Caco-2 (cell line): ENCODE data around the gene PITPNM3. TPM values are rescaled to one million over a fixed set of nuclear protein-coding genes. Genes with fewer than 3 reads are reported as not detected.

Experiments
- BruUV-seq: library from RNA; stranded (reverse); fragments of 400-500 nt; replicated peaks from 2 replicates; lab custom pipeline; 2021; lab: Mats Ljungman, UMichigan
- CTCF ChIA-PET: fragments of 300-600 bp; sonication (Branson Sonifier 250); formaldehyde crosslinking; loops from one replicate; lab custom pipeline; 2022; ENCODE audit warnings: antibody characterized with exemption; lab: Charles Lee
- POLR2A ChIA-PET: fragments of 300-600 bp; sonication (Branson Sonifier 250); formaldehyde crosslinking; loops from one replicate; lab custom pipeline; 2022; ENCODE audit warnings: antibody characterized with exemption; lab: Charles Lee
- DNase-seq, 2 experiments: peaks; one replicate each; pipeline versions ENCODE4 v3.0.0 to v3.0.0-alpha.2; 2020 to 2022
- H3K27me3 ChIP-seq: replicated peaks from 2 replicates; pipeline ENCODE4 v1.6.0; 2011; ENCODE audit warnings: low read length; ENCODE audit not compliant: control insufficient read depth, insufficient read depth
- H3K36me3 ChIP-seq: 2 replicates; pipeline ENCODE4 v1.5.1; 2011; ENCODE audit warnings: low read length; ENCODE audit not compliant: control insufficient read depth, insufficient read depth
- H3K4me1 ChIP-seq: fragments of 250-450 bp; sonication (Bioruptor Pico); 2 replicates; pipeline ENCODE4 v1.5.1; 2020; ENCODE audit warnings: mild to moderate bottlenecking
- H3K4me3 ChIP-seq: 2 replicates; pipeline ENCODE4 v1.5.1; 2011; ENCODE audit warnings: low read depth, mild to moderate bottlenecking, control low read depth, low read length
- H3K9me3 ChIP-seq: fragments of 250-450 bp; sonication (Bioruptor Pico); 2 replicates; pipeline ENCODE4 v1.5.1; 2020; ENCODE audit warnings: mild to moderate bottlenecking, moderate library complexity
- H3K27ac Mint-ChIP-seq: one replicate; pipeline ENCODE4 v1.8.0; 2022; ENCODE audit warnings: mixed read lengths; ENCODE audit not compliant: unreplicated experiment
- H3K27me3 Mint-ChIP-seq: one replicate; pipeline ENCODE4 v1.8.0; 2022; ENCODE audit warnings: mixed read lengths; ENCODE audit not compliant: insufficient read depth, unreplicated experiment
- H3K36me3 Mint-ChIP-seq: one replicate; pipeline ENCODE4 v1.8.0; 2022; ENCODE audit warnings: mild to moderate bottlenecking, mixed read lengths; ENCODE audit not compliant: insufficient read depth, unreplicated experiment
- H3K4me1 Mint-ChIP-seq: one replicate; pipeline ENCODE4 v1.8.0; 2022; ENCODE audit warnings: low read depth, mixed read lengths; ENCODE audit not compliant: unreplicated experiment
- H3K4me3 Mint-ChIP-seq: one replicate; pipeline ENCODE4 v1.8.0; 2022; ENCODE audit warnings: mild to moderate bottlenecking, moderate library complexity, mixed read lengths; ENCODE audit not compliant: unreplicated experiment
- H3K9me3 Mint-ChIP-seq: one replicate; pipeline ENCODE4 v1.8.0; 2022; ENCODE audit warnings: mixed read lengths; ENCODE audit not compliant: unreplicated experiment
- CTCF ChIP-seq, 2 experiments: fragments of 200-600 bp in 1 of 2; IDR thresholded peaks; 1 replicate in 1 of 2; 2 replicates in 1 of 2; pipeline versions ENCODE4 v1.5.1 to v1.8.0; 2011 to 2022; ENCODE audit warnings: antibody characterized with exemption in 1 of 2, control low read depth in 1 of 2, inconsistent platforms in 1 of 2, low read depth in 1 of 2, low read length in 1 of 2, mild to moderate bottlenecking in 1 of 2, moderate library complexity in 1 of 2; ENCODE audit not compliant: insufficient read depth in 1 of 2, severe bottlenecking in 1 of 2, unreplicated experiment in 1 of 2
- intact Hi-C: fragments of 100-400 bp; cut with micrococcal nuclease; formaldehyde crosslinking; loops from one replicate; pipeline ENCODE4 v1.10.0; 2022; ENCODE audit not compliant: unreplicated experiment
- total RNA-seq: library from RNA; stranded (reverse); gene quantifications from 2 replicates; pipeline ENCODE4 v1.2.3, GENCODE V29; 2022

The PITPNM3 gene
- total RNA-seq, 1 experiment from 2014 or later = 0.50 TPM

GRCh38 chr17:6474906-6475305 is 81.4 kb downstream of the PITPNM3 start:
- Mint-ChIP-seq H3K9me3 (no peaks in the 10 kb centered on the region), H3K4me3 (no peak overlapping the region), H3K27me3 (no peaks in the 10 kb centered on the region), H3K27ac (no peak overlapping the region), H3K4me1 (peaks cover 6% of the 10 kb centered on the region), H3K36me3 (no peaks in the 10 kb centered on the region)
- no peak for DNase-seq
- ChIA-PET POLR2A (interaction anchor here (0.5 kb wide), 1 partner anchor 176 kb away, joined by 5 read pairs; no protein-coding TSS in a partner anchor), CTCF (no interaction called here)
- BruUV-seq = no TSS peak
- no peak overlapping the region for H3K4me3 ChIP-seq
- no peaks in the 10 kb centered on the region for H3K9me3 ChIP-seq
- no peaks in the 10 kb centered on the region for H3K27me3 ChIP-seq
- no peaks in the 10 kb centered on the region for H3K36me3 ChIP-seq
- TF ChIP-seq CTCF (IDR thresholded peaks at IDR 0.05; ENCODE audit: insufficient read depth in 1 of 2, low read depth in 1 of 2, low read length in 1 of 2, severe bottlenecking in 1 of 2, unreplicated experiment in 1 of 2) = no peak
- H3K4me1 ChIP-seq = no peaks in the 10 kb centered on the region
- intact Hi-C loops = loop anchor here (5.0 to 10.0 kb wide), 2 partner anchors 90 to 167 kb away; partner anchors contain the start of genes KIAA0753 and TXNDC17

GRCh38 chr17:6474376-6474775 is 82.0 kb downstream of the PITPNM3 start:
- Mint-ChIP-seq H3K36me3 (no peaks in the 10 kb centered on the region), H3K4me3 (no peak overlapping the region), H3K27me3 (no peaks in the 10 kb centered on the region), H3K9me3 (no peaks in the 10 kb centered on the region), H3K27ac (no peak overlapping the region), H3K4me1 (peaks cover 6% of the 10 kb centered on the region)
- Histone ChIP-seq H3K9me3 (no peaks in the 10 kb centered on the region), H3K4me3 (no peak overlapping the region), H3K27me3 (no peaks in the 10 kb centered on the region), H3K36me3 (no peaks in the 10 kb centered on the region), H3K4me1 (no peaks in the 10 kb centered on the region)
- TF ChIP-seq CTCF (IDR thresholded peaks at IDR 0.05; ENCODE audit: insufficient read depth in 1 of 2, low read depth in 1 of 2, low read length in 1 of 2, severe bottlenecking in 1 of 2, unreplicated experiment in 1 of 2) = no peak
- ChIA-PET POLR2A (no interaction called here), CTCF (no interaction called here)
- intact Hi-C loops = loop anchor here (5.0 to 10.0 kb wide), 2 partner anchors 90 to 168 kb away; partner anchors contain the start of genes KIAA0753 and TXNDC17
- no TSS peak for BruUV-seq
- no peak for DNase-seq

GRCh38 chr17:6473128-6473767 is 83.1 kb downstream of the PITPNM3 start:
- Histone ChIP-seq H3K27me3 (no peaks in the 10 kb centered on the region), H3K36me3 (no peaks in the 10 kb centered on the region), H3K4me3 (no peak overlapping the region), H3K9me3 (no peaks in the 10 kb centered on the region), H3K4me1 (no peaks in the 10 kb centered on the region)
- Mint-ChIP-seq H3K4me3 (no peak overlapping the region), H3K27ac (peak overlapping the region; percentile 17), H3K9me3 (no peaks in the 10 kb centered on the region), H3K27me3 (peaks cover 3% of the 10 kb centered on the region), H3K4me1 (peaks cover 6% of the 10 kb centered on the region), H3K36me3 (no peaks in the 10 kb centered on the region)
- DNase-seq = peak; percentile 68 to 70
- POLR2A ChIA-PET = no interaction called here
- intact Hi-C loops = loop anchor here (5.0 to 10.0 kb wide), 2 partner anchors 92 to 169 kb away; partner anchors contain the start of genes KIAA0753 and TXNDC17
- CTCF ChIA-PET = interaction anchor here (0.6 to 1.6 kb wide), 6 partner anchors 25 to 175 kb away, joined by 3 to 5 read pairs (median 3); no protein-coding TSS in a partner anchor
- BruUV-seq = no TSS peak
- TF ChIP-seq CTCF (IDR thresholded peaks at IDR 0.05; ENCODE audit: insufficient read depth in 1 of 2, low read depth in 1 of 2, low read length in 1 of 2, severe bottlenecking in 1 of 2, unreplicated experiment in 1 of 2) = peak; percentile 74 to 78
